Osteocyte (in vitro differentiated cells): ENCODE data around the gene AKAP1. TPM values are rescaled to one million over a fixed set of nuclear protein-coding genes. Genes with fewer than 3 reads are reported as not detected.

Experiments
- DNase-seq: peaks from one replicate; pipeline ENCODE4 v3.0.0; 2021; ENCODE audit warnings: mixed read lengths; ENCODE audit not compliant: unreplicated experiment; ENCODE audit errors: extremely low spot score
- H3K27ac Mint-ChIP-seq: one replicate; pipeline ENCODE4 v1.8.0; 2021; ENCODE audit warnings: mild to moderate bottlenecking, mixed read lengths; ENCODE audit not compliant: unreplicated experiment
- H3K27me3 Mint-ChIP-seq: one replicate; pipeline ENCODE4 v1.8.0; 2021; ENCODE audit warnings: mixed read lengths; ENCODE audit not compliant: unreplicated experiment
- H3K36me3 Mint-ChIP-seq: one replicate; pipeline ENCODE4 v1.8.0; 2021; ENCODE audit warnings: mixed read lengths; ENCODE audit not compliant: unreplicated experiment
- H3K4me1 Mint-ChIP-seq: one replicate; pipeline ENCODE4 v1.8.0; 2021; ENCODE audit warnings: mixed read lengths; ENCODE audit not compliant: unreplicated experiment
- H3K4me3 Mint-ChIP-seq: one replicate; pipeline ENCODE4 v1.8.0; 2021; ENCODE audit warnings: mild to moderate bottlenecking, moderate library complexity, mixed read lengths; ENCODE audit not compliant: unreplicated experiment
- H3K9me3 Mint-ChIP-seq: one replicate; pipeline ENCODE4 v1.8.0; 2021; ENCODE audit warnings: mixed read lengths; ENCODE audit not compliant: unreplicated experiment
- total RNA-seq: library from RNA; stranded (reverse); gene quantifications from 2 replicates; pipeline ENCODE4 v1.2.1, GENCODE V29; 2021
- TF ChIP-seq, protein P1 (sequence below): fragments of 200-600 bp; sonication (generic); IDR thresholded peaks from 2 replicates; pipeline ENCODE4 v1.5.0; 2021; ENCODE audit warnings: antibody characterized with exemption, mild to moderate bottlenecking, moderate library complexity

AKAP1 gene
- total RNA-seq, 1 donor from 2014 or later = 16.8 TPM

DNA sequence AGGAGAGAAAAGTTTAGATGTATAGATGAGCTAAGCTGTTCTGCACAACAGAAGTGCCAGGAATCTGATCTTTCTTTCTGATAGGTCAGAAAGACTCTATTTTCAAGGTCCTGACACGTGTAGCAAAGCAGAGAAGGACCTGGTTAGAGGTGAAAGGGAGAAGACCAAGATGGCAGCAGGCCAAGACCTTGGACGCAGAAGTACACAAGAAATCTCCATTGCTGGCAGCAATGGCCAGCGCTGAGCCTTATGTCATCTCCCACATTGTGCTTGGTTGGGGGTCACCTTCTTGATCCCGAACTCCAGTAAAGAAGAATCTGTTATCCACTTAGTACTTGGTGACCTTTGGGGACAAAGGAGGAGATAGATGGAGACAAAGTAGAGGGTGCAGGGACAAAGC lies 41.8 kb upstream of the AKAP1 start:
- no peak for DNase-seq
- Mint-ChIP-seq H3K4me1 (no peaks in the 10 kb centered on the region), H3K27me3 (peaks cover 37% of the 10 kb centered on the region), H3K27ac (no peak overlapping the region), H3K9me3 (no peaks in the 10 kb centered on the region), H3K36me3 (no peaks in the 10 kb centered on the region), H3K4me3 (no peak overlapping the region)
- TF ChIP-seq, protein P1, sequence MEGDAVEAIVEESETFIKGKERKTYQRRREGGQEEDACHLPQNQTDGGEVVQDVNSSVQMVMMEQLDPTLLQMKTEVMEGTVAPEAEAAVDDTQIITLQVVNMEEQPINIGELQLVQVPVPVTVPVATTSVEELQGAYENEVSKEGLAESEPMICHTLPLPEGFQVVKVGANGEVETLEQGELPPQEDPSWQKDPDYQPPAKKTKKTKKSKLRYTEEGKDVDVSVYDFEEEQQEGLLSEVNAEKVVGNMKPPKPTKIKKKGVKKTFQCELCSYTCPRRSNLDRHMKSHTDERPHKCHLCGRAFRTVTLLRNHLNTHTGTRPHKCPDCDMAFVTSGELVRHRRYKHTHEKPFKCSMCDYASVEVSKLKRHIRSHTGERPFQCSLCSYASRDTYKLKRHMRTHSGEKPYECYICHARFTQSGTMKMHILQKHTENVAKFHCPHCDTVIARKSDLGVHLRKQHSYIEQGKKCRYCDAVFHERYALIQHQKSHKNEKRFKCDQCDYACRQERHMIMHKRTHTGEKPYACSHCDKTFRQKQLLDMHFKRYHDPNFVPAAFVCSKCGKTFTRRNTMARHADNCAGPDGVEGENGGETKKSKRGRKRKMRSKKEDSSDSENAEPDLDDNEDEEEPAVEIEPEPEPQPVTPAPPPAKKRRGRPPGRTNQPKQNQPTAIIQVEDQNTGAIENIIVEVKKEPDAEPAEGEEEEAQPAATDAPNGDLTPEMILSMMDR = no peak

DNA sequence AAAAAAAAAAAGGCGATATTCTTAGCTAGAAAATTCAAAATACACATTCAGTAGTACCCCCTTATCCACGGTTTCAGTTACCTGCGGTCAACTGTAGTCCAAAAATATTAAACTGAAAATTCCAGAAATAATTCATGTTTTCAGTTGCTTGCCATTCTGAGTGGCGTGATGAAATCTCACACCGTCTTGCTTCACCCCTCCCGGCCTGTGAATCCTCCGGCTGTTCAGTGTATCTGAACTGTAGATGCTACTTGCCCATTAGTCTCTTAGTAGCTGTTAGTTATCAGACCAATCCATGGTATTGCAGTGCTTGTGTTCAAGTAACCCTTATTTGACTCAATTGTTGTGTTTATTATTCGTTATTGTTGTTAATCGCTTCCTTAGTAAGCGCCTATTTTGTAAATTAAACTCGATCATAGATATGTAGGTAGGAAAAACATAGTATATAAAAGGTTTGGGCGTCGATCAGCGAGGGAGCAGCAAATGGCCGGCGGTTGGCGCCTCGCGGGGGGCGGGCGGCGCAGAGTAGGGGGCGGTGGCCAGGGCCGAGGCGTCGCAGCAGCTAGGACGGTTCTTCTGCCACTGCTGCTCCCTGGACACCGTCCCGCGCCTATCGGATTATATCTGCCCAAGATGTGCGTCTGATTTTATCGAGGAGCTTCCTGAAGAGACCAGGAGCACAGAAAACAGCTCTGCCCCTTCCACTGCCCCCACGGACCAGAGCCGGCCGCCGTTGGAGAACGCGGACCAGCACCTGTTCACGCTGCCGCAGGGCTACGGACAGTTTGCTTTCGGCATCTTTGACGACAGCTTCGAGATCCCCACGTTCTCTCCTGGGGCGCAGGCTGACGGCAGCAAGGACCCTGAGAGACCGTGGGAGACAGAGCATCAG lies 39.8 kb upstream of the AKAP1 start:
- Mint-ChIP-seq H3K27ac (no peak overlapping the region), H3K4me1 (no peaks in the 10 kb centered on the region), H3K27me3 (peaks cover 24% of the 10 kb centered on the region), H3K4me3 (no peak overlapping the region), H3K9me3 (no peaks in the 10 kb centered on the region), H3K36me3 (no peaks in the 10 kb centered on the region)
- TF ChIP-seq, protein P1 = no peak
- DNase-seq = no peak

DNA sequence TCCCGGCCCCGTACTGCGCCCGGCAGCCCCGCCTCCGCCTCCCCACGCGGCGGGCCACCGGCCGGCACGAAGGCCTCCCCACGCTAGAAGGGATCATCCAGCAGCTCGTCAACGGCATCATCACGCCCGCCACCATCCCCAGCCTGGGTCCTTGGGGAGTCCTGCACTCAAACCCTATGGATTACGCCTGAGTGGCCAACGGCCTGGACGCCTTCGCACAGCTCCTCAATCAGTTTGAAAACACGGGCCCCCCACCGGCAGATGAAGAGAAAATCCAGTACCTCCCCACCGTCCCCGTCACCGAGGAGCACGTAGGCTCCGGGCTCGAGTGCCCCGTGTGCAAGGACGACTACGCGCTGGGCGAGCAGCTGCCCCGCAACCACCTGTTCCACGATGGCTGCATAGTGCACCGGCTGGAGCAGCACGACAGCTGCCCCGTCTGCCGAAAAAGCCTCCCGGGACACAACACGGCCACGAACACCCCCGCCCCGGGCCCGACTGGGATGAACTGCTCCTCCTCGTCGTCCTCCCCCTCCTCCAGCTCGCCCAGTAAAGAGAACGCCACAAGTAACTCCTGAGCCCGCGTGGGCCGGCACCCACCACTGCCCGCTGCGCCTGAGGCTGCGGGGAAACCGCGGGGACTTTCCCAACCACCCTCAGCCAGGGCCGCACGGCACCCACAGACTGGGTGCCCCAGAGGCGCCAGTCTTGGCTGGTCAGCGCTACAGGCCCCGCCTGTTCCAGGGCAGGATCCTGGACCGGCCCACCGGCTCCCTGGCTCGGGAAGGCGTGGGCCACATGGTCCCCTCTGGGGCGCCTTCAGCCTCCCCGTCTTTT lies 39.0 kb upstream of the AKAP1 start:
- Mint-ChIP-seq H3K4me3 (no peak overlapping the region), H3K9me3 (no peaks in the 10 kb centered on the region), H3K27ac (no peak overlapping the region), H3K4me1 (no peaks in the 10 kb centered on the region), H3K27me3 (peaks cover 21% of the 10 kb centered on the region), H3K36me3 (no peaks in the 10 kb centered on the region)
- DNase-seq = no peak
- TF ChIP-seq, protein P1 = no peak

DNA sequence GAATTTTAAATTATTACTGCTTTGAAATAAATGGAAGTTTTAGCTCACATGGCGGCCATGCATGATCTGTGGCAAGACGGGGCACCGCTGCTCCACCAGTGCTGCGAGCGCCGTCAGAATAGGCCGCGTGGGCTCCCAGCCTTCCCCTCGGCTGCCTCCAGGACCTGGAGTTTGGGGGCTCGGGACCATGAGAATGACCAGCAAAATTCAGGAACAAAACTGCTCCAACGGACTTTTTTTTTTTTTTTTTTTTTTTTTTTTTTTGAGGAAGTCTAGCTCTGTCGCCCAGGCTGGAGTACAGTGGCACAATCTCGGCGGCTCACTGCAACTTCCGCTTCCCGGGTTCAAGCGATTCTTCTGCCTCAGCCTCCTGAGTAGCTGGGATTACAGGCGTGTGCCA lies 38.3 kb upstream of the AKAP1 start:
- Mint-ChIP-seq H3K4me3 (no peak overlapping the region), H3K36me3 (no peaks in the 10 kb centered on the region)

More for the DNA sequence above, 38.3 kb upstream of the AKAP1 start:
- TF ChIP-seq, protein P1 = no peak
- Mint-ChIP-seq H3K27ac (no peak overlapping the region), H3K4me1 (no peaks in the 10 kb centered on the region), H3K27me3 (peaks cover 20% of the 10 kb centered on the region), H3K9me3 (no peaks in the 10 kb centered on the region)
- no peak for DNase-seq
